HS-27A (cell line): ENCODE measurements around the gene FRAS1.
"Not testable (repeated sequence)": the region's sequence is repeated elsewhere in the genome, so short reads cannot be mapped to it uniquely, and the experiment has no call there.

Experiments
- DNase-seq: peaks from one replicate; pipeline ENCODE4 v3.0.0-alpha.2; 2012; ENCODE audit warnings: low read depth, missing footprints

The FRAS1 gene

DNA sequence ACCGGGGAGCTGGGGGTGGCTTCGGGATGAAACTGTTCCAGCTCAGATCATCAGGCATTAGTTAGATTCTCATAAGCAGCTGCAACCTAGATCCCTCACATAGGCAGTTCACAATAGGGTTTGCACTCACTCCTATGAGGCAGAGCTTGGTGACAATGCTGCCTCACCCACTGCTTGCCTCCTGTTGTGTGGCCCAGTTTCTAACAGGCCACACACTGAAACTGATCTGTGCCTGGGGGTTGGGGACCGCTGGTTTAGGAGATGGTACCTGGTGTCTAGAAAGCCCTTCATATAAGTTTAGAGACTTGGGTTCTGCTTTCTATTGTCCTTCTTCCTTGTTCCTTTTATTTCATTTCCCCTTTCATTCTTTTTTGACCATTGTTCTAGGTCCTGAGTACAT, 234.2 kb downstream of the FRAS1 start:
- no peak for DNase-seq

- no peak for DNase-seq
Measured at GRCh38 chr4:78292341-78292740, 235.2 kb downstream of the FRAS1 start.

DNA sequence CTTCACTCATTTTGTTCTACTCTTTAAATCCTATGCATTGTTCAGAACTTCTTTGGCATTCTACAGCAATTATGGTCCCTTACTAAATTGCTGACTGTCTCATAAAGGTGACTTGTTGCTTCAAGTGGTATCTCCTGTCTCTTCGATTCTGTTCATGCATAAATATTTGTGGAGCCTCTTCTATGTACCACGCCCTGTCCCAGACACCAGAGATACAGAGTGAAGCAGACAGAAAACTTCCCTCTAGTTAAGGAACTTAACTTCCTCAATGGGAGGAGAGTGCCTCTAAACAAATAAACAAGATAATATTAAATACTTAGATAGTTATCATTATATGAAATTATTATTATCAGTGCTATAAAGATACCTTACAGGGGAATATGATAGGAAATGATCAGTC, 235.7 kb downstream of the FRAS1 start:
- no peak for DNase-seq

DNA sequence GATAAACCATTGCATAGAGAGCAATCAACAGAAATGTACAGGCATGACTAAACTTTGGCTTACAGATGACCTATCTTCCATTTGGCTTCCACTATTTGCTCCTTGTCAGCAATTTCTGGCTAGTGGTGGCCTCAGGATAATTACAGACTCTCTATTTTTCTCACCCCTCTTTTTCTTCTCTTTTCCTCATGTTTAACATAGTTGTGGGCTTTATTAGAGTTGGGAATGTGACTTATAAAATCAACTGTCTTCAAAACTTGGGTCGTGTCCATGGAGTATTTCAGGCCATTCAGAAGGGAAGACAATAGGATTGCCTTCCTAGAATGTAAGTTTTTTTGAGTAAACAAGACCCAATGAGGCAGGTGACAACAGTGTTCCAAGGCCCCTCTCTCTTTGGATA, 236.2 kb downstream of the FRAS1 start:
- no peak for DNase-seq

GRCh38 chr4:78293821-78294301, 236.7 kb downstream of the FRAS1 start:
- peak; percentile 98 for DNase-seq

- DNase-seq, result no peak
Measured at GRCh38 chr4:78296261-78296660, 239.1 kb downstream of the FRAS1 start.

DNA sequence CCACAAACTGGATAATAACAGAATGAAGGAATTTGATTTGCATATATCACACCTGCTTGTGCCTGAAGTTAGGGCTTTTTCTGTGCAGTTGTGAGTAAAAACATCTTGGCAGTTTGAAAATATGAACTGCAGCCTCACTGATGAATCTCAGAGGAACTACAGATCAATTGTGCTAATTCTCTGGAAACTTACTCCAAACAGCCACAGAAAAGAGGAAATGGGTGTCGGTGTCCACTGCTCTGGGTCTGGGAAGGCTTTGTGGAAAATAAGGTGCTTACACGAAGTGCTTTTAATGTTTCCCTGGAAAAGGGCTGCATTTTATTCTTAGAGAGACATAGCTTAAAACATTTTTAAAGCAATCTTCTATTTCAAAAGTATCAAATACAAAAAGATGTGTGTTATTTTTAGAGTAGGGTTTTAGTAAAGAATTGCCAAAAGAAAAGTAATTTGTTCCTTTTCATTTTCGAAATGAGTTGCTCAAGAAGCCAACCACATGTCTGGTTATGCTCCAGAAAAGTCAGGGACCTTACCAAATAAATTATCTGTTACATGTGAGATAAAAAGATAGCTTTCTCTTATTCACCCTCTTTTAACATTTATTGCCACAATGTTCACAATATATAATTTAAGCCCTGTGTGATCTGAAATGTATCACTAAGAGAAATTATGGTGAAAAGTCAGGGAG, 240.1 kb downstream of the FRAS1 start:
- DNase-seq, result no peak

DNA sequence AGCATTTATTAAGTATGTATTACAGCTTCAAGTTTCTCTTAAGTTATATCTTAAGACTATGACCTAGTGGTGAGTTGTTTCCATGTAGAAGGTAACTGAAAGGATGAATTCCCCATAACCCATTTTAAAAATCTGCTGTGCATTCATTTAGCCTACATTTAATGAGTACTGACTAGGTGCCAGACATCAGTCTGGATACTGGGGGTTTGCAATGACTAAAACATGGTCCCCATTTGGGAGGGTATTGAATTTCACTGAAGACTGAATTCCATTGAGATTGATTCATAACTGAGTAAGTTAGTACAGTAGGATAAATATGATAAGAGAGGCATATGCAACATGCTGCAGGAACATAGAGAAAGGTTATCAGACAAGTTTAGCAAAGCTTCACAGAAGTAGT, 241.5 kb downstream of the FRAS1 start:
- DNase-seq, result peak; percentile 62

- DNase-seq, result no peak
Measured at GRCh38 chr4:78299565-78299972, 242.4 kb downstream of the FRAS1 start.

DNA sequence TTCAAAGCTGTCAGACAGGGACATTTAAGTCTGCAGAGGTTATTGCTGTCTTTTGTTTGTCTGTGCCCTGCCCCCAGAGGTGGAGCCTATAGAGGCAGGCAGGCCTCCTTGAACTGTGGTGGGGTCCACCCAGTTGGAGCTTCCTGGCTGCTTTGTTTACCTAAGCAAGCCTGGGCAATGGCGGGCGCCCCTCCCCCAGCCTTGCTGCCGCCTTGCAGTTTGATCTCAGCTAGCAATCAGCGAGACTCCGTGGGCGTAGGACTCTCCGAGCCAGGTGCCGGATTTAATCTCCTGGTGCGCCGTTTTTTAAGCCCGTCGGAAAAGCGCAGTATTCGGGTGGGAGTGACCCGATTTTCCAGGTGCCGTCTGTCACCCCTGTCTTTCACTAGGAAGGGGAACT, 250.1 kb downstream of the FRAS1 start:
- DNase-seq, result not testable (repeated sequence)

- no peak for DNase-seq
Measured at GRCh38 chr4:78308517-78308916, 251.4 kb downstream of the FRAS1 start.

- DNase-seq, result no peak
Measured at GRCh38 chr4:78309352-78309751, 252.2 kb downstream of the FRAS1 start.

DNA sequence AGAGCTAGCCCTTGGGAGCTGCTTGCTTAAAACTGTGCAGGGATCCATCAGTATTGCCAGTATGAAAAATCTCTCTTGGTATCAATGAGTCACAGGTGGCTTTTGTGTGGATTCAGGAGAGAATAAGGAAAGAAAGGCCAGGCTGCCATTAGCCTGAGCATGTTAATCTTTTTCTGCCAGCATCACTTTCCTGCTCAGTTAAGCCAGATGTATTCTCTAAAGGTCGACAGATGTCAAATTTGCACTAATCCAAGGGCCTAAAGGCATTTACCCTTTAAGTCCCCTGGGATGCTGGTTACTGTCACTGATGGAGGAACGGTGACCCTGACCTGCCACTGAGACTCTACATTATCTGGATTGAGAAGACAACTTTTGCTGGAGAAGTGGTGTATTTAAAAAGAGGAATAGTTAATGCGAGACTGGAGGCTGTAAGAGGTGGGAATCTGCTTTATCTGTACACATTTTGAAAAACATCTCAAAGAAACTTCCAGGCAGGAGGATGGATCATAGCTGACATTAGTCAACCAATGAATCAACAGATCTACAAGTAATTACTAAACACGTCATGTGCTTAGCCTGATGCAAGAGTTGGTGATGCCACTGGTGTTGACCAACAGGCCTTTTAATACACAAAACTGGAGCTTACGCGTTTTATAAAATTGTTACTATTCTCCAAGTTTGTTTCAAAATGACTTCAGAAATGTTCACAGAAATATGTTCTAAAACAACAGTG, 253.1 kb downstream of the FRAS1 start:
- no peak for DNase-seq

DNA sequence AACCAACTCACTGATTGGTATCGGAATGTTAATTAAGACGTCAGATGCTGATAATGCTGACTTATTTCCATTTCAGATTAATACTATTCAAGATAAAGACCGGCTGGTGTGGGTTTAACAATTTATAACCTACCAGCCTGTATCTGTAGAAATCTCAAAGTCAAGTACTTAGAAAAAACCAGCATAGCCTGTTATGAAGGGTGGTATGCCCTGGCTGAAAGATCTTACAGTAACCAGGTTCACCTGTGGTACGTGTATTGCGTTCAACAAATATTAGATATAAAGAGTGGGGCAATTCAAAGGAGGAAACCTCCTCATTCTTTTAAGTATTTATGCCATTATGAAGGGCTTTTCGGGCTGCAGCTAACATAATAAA, 253.6 kb downstream of the FRAS1 start:
- no peak for DNase-seq

DNA sequence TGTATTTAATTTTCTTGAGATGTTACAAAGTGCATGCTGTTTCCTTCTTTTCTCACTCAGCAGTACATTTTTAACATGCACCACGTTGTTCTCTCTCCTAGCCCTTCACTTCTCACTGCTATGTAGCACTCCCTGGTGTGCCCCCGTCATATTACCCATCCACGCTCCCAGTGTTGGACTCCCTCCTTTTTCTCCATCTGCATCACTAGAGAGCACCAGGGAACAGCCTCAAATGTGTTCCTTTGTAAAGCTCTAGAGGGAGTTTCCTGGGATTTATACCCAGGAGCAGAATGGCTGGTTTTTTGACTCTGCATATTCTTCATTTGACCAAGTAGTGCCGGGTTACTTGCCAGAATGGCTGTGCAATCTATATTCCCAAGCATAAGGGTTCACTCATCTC, 254.2 kb downstream of the FRAS1 start:
- DNase-seq, result no peak

GRCh38 chr4:78312989-78313753, 256.0 kb downstream of the FRAS1 start:
- no peak for DNase-seq

- no peak for DNase-seq
Measured at GRCh38 chr4:78313754-78314120, 256.6 kb downstream of the FRAS1 start.

GRCh38 chr4:78318126-78318525, 261.0 kb downstream of the FRAS1 start:
- DNase-seq, result no peak

DNA sequence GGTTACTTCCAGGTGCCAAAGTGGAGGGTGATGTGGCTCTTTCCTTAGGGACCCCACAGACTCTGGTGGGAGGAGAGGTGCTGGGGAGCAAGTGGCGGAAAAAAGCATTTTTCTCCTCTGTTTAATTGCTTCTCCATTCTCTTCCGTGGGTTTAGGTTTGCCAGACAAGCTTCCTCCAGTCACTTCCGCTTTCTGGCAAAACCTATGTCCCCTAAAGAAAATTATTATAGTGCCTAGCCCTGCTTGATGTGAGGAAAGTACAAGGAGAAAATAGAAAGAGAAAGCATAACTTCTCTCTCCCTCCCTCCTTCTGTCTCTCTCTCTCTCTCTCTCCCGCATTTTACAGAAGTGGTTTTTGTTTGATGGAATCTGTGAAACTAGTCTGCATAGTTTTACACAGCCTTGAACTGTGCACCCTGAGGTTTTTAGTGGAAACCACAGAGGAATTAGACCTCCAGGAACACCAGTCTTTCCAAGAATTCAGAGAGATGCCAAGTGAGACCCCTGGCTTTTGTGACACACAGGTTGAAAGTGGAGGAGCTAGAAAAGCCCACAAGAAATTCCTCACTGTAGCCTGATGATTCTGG, 263.3 kb downstream of the FRAS1 start:
- no peak for DNase-seq

- no peak for DNase-seq
Measured at GRCh38 chr4:78322032-78322431, 264.9 kb downstream of the FRAS1 start.

DNA sequence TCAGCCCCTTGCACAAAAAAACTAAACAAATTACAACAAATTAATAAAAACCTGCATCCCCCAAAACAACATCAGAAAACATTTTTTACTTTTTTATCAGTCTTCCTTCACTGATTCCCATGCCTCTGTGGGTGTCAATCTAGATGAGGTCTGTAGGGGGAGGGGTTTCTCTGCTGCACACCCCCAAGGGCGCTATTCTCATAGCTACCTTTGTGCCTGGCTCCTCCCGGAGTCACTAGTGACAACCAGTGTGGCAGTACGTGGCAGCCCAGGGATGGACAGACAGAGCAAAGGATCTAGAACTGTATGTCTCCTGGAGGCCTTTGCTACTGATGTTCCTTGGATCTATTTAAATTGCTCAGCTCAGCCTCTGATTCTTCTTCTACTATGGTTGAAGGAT, 266.3 kb downstream of the FRAS1 start:
- no peak for DNase-seq

DNA sequence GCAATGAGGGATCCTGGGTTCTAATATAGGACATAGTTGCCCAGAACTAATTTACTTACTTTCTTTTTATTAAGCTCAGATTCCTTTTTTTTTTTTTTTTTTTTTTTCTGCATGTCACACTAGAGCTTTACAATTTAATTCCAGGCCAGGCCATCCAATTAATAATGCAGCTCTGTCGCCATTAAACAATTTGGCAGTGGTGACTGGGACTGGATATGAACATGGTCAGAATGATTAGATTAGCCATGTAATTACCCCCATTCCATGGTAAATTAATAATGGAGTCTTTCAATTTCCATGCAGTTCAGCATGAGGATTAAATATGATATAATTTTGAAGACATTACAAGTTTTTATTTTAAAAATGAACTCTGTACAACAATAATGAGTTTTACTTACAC, 267.5 kb downstream of the FRAS1 start:
- DNase-seq, result no peak
